ENCODE data around the gene AATK.

The AATK gene

DNA sequence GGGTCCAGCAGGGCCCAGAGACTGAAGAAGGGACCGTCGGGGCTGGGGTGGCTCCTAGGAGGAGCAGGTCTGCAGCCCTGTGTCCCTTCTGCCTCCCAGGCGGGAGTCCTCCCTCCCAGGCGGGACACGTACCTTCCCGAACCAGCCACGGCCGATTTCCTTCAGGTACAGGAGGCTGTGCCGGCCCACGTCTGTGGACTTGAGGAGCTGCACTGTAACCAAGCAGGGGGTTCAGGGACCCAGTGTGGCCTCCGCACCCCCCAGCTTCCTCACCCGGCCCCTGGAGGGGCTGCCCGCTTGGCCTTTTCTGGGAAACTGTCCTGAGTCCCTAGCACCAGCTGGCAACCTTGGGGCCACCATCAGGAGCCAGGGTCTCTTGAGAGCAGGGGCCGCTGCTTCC is 37.7 kb downstream of the AATK start:
- DNase-seq (ENCODE audit: low read depth), result no peak

- DNase-seq (ENCODE audit: low read depth), result no peak
These were observed 38.4 kb downstream of the AATK start for GRCh38 chr17:81127526-81128177.

DNA sequence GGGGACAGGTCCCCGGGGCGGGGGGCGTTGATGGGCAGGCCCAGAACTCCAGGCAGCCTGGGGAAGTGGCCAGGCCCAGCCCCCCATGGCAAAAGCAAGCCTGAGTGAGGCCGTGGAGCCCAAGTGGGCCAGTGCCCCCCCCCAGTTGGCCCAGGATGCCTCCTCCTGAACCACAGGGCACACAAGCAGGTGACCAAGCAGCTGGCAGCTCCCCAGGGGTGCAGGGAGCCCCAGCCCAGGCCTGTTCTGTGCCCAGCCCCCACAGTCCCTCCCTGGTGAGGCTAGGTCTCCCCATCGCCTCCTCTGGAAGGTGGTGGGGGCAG is 38.9 kb downstream of the AATK start:
- no peak for DNase-seq (ENCODE audit: low read depth)

DNA sequence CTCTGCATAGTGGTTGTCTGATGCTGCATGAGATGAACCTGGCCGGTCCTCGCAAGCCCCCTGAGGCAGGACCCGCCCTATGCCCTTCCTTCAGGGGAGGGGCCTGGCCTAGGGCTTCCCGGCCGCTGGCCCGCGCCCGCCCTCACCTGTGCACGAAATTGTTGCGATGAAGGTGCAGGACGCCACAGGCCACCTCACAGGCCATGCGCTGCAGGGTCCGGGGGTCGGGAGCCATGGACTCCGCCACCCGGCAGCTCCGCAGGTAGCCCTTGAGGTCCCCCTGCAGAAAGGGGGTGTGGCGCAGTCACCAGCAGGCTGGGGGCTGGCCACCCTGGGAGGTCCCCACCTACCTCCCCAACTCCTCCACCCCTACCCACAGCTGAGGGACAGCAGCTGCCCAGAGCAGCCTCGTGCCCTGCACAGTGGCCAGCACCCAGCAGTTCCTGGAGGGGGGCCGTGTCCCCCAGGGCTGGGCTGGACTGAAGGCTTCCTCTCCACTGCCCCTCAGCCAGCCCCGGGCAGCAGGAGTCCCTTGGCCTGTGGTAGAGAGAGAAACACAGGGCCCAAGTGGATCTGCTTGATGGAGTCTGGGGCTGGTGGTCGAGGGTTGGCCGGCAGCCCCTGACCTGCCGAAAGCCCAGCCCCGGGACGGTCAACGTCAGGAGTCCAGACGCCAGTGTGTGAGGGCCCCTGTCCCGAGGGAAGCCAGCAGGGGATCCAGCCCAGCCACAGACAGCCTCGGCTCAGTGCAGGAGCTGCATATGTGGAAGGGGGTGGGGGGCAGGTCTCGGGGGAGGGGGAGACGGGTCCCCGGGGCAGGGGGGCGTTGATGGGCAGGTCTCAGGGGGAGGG is 39.5 kb downstream of the AATK start:
- no peak for DNase-seq (ENCODE audit: low read depth)

DNA sequence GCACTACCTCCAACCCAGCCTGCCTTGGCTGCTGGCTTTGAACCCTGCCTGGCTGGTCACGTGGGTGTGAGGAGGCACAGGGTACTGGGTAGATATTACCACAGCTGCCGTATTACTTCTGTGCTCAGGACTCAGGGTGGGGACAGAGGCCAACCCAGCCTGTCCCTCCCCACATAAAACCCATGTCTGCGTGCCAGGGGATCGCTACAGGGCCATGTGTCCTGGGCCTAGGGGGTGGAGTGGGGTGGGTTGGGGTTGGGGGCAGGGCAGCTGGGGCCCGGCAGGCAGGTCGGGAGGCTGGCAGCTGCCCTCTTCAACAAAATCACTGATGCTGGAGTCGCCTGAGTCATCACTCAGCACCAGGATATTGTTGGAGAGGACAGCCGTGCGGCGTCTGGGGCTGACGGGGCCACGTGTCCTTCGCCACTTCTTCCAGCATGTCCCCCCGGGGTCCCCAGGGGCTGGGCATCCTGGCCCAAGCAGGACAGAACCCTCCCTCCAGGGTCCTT is 40.4 kb downstream of the AATK start:
- no peak for DNase-seq (ENCODE audit: low read depth)

GRCh38 chr17:81124377-81124776 is 41.6 kb downstream of the AATK start:
- no peak for DNase-seq (ENCODE audit: low read depth)

DNA sequence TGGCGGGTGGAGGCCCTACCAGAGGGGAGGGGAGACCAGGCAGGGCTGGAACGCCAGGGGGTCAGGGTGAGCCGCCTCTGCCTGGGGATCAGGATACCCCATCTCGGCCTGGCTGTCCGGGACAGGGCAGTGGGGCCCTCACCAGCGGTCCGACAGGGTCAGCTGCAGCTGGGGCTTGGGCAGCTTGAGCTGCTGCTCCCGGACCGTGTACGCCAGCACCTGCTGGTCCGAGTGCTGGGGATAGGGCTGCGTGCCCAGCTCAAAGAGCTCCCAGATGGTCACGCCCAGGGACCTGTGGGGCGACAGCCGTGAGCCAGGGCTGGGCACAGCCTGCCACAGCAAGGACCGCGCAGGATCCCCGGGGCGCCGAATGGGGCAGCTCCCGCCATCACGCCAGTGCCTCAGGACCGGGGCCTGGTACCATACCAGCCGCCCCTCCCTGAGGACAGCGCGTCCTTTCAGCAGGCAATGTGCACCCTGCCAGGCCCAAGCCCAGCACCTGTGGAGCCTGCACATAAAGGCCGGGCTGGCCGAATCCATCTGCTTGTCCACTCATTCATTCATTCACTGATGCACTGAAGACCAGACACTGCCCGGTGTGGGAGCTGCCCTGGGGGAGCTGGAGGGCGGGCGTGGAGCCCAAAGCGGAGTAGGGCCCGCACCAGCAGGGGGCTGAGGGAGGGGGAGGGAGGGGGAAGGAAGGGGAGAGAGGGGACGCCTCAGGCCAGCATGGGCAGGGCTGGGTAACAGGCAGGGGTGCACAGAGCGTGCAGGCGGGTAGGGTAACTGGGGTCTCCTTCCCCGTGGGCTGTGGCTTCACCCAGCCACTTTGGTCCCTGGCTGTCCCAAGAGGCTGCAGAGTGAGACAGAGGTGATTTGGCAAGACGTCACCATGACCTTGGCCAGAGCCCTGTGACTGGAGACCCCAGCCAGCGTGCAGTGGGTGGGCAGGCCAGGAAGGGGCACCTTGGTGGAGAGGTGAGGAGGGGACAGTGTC is 42.7 kb downstream of the AATK start:
- DNase-seq (ENCODE audit: low read depth), result no peak

DNA sequence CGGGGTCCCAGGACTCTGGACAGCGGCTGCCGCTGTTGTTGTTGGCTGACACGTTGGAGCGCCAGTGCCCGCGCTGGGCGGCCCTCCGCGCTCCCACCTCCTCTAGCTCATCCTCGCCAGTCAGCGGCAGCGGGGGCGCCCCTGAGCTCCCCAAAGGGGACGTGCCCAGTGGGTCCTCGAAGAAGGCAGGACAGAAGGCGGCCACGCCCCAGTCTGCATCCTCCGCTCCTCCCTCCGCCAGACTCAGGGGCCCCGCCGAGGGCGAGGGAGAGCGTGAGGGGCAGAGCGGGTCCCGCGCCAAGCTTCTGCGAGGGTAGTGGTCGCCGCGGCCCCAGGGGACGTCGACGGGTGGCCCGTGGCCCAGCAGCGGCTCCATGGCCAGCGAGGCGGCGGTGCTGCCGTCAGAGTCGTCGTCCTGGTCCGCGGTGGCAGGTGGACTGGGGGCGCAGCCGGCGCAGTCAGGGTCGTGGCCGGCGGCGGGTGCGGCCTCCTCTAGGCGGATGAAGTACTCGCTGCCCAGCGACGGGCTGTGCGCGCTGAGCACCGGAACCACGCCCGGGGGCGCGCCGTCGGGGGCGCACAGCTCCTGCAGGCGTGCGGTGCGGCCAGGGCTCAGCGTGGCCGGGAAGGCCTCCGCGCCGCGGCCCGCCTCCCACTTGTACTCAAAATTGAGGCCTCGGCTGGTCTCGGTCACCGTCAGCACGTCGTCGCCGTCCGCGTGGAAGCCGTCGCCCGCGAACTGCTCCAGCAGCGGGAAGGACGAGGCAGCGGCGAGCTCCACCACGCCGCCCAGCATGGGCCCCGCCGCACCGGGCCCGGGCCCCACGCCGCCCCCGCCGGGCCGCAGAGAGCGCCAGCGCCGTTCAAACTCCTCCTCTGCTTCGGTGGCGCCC is 43.9 kb downstream of the AATK start:
- DNase-seq (ENCODE audit: low read depth), result no peak

- no peak for DNase-seq (ENCODE audit: low read depth)
These were observed 45.1 kb downstream of the AATK start for GRCh38 chr17:81120695-81121621.

- no peak for DNase-seq (ENCODE audit: low read depth)
These were observed 45.9 kb downstream of the AATK start for GRCh38 chr17:81120149-81120484.

DNA sequence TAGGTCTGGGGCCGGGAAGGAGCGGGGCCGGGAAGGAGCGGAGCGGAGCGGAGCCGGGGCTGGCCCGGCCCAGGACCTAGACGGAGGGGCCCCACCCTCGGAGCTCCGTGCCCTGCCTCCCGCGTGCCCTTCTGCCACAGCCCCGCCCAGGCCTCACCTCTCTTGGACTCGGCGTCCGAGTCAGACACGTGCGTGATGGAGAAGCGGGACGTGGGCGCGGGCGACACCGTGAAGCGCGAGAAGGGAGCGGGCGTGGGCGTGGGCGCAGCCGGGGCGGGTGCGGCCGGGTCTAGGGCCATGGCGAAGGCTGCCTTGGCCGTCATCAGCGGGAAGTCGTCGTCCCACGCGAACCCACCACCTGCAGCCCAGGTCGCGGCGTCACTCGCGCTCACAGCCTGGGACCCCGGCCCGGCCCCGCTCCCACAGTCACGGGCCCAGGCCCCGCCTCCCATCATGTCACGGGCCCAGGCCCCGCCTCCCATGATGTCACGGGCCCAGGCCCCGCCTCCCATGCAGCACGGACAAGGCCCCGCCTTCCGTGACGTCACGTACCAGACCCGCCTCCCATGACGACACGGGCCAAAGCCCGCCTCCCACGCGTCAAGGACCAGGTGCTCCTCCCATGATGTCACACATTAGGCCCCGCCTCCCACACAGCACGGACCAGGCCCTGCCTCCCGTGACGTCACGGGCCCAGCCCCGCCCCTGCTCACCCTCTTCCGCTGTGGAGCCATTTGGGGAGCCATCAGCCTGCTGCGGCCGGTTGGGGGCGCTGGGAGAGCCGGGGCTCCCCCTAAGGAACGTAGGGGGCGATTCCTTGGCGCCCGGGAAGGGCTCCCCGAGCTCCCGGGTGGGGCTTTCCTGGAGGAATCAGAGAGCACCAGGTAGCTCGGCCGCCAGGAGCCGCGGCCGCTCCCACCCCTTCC is 46.5 kb downstream of the AATK start:
- peak; percentile 55 for DNase-seq (ENCODE audit: low read depth)

GRCh38 chr17:81118308-81119221 is 47.5 kb downstream of the AATK start:
- no peak for DNase-seq (ENCODE audit: low read depth)

DNA sequence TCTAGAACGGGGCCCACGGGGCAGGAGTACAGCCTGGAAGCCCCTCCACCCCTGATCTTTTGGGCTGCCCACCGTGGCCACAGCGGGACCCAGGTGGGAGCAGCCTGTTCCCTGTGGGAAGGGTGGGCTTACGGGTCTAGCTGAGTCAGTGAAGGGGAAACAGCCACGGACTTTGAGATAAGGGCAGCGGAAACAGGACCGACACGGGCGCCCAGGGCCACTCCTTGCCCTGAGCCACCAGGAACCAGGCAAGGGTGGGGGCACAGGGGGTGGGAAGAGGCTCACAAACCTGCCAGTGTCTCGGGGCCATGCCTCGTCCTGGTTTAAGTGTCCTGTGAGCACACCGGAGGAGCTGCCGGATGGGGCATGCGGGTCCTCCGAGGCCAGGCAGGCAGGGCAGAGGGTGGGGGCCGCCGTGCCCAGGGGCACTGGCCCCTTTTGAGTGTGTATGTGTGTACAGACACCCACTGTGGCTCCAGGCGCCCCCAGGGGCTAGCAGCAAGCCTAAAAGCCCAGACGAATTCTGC is 48.3 kb downstream of the AATK start:
- DNase-seq (ENCODE audit: low read depth), result no peak

DNA sequence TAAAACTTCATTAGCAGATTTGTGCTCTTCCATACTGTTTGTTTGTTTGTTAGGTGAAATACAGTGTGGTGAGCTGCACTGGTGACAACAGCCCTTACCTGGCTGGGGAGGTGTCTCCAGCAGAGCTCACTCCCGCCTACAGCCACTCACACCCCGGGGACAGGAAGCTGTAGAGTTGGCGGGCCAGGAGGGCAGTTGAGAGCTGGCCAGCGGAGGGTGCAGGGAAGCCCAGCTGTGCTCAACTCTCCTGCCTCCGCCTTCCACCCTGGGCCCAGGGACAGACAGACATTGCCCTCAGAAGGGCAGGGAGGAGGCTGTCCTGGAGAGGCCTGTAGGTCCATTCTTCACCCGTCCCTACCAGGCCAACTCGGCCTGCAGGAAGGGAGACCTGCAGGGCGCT is 49.3 kb downstream of the AATK start:
- DNase-seq (ENCODE audit: low read depth), result no peak

DNA sequence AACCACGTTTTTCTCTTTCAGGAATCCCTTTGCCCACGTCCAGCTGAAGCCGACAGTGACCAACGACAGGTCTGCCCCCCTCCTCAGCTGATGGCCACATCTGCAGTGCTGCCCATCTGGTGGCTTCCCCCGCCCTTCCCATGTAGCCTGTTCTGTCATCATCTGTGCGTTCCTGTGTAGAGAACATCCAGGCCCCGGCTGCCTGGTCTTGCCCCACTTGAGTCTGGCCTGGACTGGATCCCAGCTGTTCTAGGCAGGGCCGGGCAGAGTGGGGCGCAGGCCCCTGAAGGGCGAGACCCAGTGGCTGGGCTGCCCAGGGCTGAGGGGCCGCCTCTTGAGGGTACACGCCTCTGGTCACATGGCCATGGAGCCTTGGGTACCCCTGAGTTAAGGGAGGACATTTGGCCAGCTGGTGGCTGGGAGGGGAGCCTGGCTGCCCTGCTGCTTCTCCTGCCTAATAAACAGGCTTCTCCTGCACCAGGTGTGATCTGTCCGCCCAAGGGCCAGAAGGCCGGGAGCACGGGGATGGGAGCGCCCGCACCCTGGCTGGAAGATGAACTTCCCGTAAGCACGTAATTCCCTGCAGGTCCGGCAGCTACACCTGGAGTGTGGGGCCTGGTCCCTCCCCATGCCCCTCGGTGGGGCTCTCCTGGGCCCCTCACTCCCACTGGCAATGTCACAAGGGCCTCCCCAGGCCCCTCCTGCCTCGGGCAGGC is 50.1 kb downstream of the AATK start:
- no peak for DNase-seq (ENCODE audit: low read depth)

- no peak for DNase-seq (ENCODE audit: low read depth)
These were observed 50.8 kb downstream of the AATK start for GRCh38 chr17:81115219-81115618.
